ENCODE measurements around the gene CACNA1D. TPM values are rescaled to one million over a fixed set of nuclear protein-coding genes. Genes with fewer than 3 reads are reported as not detected.

The CACNA1D gene
- total RNA-seq, 4 donors from 2014 or later: 74.6 to 194 (median 105) TPM

DNA sequence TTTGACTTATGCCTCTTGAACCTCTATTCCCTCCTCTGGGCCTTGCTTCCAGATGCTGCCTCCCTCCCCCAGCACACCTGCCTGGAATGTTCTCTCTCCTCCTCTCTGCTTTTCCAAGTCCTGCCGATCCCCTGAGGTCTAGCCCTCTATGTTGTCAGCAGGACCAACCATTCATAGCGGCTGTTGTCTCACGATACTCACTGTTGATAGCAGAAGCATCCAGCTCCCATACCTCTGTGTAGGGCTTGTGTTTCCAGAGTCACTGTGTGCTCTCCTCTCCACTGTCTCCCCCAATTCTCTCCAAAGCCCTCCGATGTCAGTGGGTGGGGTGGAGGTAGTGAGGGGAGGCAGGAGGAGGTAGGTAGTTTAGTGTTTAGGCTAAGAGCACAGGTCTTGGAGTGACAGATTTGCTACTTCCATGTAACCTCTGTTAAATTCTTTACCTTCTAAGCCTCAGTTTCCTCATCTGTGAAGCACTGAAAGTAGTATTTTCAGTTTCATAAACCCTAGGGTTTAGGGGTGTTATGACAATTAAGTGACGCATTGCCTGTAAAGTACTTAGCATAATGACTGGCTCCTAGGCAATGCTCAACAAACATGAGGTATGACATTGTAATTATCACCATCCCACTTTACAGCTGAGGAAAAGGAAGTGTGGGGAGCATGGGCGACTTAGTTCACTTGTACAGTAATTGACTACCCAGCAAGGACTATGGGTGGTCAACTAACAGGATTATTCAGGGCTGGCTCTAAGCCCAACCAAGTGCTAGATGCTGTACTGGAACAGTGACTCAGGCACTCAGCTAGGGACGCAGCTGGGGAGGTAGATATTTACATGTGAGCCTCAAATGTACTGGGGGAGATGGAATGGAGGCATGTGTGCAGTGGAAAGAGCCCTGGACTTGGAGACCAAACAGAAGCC lies 122.8 kb downstream of the CACNA1D start:
- Histone ChIP-seq H3K27me3 (no peaks in the 10 kb centered on the region), H3K4me1 (no peaks in the 10 kb centered on the region), H3K36me3 (no peaks in the 10 kb centered on the region), H3K4me3 (no peak overlapping the region), H3K9me3 (no peaks in the 10 kb centered on the region), H3K27ac (no peak overlapping the region)
- DNase-seq: no peak
- TF ChIP-seq, protein P1, sequence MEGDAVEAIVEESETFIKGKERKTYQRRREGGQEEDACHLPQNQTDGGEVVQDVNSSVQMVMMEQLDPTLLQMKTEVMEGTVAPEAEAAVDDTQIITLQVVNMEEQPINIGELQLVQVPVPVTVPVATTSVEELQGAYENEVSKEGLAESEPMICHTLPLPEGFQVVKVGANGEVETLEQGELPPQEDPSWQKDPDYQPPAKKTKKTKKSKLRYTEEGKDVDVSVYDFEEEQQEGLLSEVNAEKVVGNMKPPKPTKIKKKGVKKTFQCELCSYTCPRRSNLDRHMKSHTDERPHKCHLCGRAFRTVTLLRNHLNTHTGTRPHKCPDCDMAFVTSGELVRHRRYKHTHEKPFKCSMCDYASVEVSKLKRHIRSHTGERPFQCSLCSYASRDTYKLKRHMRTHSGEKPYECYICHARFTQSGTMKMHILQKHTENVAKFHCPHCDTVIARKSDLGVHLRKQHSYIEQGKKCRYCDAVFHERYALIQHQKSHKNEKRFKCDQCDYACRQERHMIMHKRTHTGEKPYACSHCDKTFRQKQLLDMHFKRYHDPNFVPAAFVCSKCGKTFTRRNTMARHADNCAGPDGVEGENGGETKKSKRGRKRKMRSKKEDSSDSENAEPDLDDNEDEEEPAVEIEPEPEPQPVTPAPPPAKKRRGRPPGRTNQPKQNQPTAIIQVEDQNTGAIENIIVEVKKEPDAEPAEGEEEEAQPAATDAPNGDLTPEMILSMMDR (IDR thresholded peaks at IDR 0.05): no peak
- no peak for TF ChIP-seq POLR2A (IDR thresholded peaks at IDR 0.05)

DNA sequence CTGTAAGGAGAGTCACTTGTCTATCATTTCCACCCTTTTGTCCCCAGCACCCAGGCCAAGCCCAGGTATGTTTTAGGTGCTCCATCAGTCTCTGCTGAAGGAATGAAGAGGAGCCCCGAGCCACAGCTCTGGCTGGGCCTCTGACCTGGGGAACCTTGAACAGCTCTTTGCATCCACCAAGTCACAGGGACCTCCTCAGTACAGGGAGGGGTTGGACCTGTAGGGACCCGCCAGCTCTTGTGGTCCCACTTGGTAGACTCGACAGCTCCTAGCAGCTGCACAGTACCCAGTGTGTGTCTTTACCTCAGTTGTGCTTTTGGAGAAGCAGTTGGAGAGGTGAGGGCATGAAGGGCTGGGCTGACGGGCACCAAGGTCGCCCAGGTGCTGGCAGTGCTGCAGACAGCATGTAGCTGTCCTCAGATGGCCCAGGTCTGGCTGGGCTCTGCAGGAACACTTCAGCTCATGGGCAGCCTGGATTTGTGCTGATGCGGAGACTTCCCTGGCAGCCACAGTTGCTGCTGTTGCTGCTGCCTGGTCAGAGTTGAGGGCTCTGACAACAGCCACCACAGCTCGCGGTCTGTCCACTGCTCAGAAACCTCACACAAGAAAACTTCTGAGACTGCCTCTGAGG lies 123.6 kb downstream of the CACNA1D start:
- H3K27me3 ChIP-seq: no peaks in the 10 kb centered on the region
- TF ChIP-seq POLR2A (IDR thresholded peaks at IDR 0.05): no peak
- TF ChIP-seq, protein P1 (IDR thresholded peaks at IDR 0.05): no peak
- H3K27ac ChIP-seq: no peak overlapping the region
- no peaks in the 10 kb centered on the region for H3K9me3 ChIP-seq
- DNase-seq: no peak
- no peak overlapping the region for H3K4me3 ChIP-seq
- H3K36me3 ChIP-seq: no peaks in the 10 kb centered on the region
- no peaks in the 10 kb centered on the region for H3K4me1 ChIP-seq

DNA sequence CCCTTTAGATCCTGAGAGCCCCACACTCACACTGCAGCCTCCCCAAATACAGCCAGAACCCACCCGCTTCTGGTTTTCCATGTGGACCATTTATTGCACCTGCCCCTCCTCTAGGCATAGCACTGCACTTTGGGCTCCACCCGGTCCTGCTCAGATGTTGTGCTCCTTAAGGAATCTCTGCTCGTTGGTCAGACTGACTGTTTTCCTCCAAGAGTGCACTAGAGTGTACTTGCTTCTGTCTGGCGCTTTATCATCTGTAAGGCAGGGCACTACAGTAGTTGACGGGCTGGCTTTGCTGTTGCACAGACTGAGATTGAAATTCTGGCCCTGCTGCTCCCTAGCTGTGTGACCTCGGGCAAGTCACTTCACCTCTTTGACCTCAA lies 124.1 kb downstream of the CACNA1D start:
- no peak overlapping the region for H3K4me3 ChIP-seq
- no peaks in the 10 kb centered on the region for H3K36me3 ChIP-seq
- no peaks in the 10 kb centered on the region for H3K9me3 ChIP-seq
- no peak overlapping the region for H3K27ac ChIP-seq
- H3K4me1 ChIP-seq: no peaks in the 10 kb centered on the region
- TF ChIP-seq POLR2A (IDR thresholded peaks at IDR 0.05): no peak
- TF ChIP-seq, protein P1 (IDR thresholded peaks at IDR 0.05): no peak
- H3K27me3 ChIP-seq: no peaks in the 10 kb centered on the region
- DNase-seq: no peak

DNA sequence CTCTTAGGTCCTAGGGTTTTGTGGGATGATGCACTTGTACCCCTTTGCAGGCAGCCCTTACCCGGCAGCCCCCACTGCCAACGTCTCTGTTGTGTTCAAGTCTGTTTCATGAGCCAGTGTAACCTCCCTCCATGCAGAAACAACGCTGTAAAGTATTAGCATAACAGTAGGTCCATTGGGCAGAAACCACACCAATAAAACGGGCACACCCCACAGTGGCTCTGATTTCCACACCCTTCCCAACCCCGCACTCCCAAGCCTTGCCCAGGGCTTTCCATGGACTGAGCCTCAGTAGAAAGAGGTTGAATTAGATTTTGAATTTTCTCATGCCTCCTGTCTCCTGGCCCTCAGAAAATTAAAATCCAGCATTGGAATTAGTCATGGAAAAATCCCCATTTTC lies 124.5 kb downstream of the CACNA1D start:
- Histone ChIP-seq H3K27ac (no peak overlapping the region), H3K27me3 (no peaks in the 10 kb centered on the region), H3K36me3 (no peaks in the 10 kb centered on the region), H3K4me3 (no peak overlapping the region), H3K4me1 (no peaks in the 10 kb centered on the region), H3K9me3 (no peaks in the 10 kb centered on the region)
- TF ChIP-seq, protein P1 (IDR thresholded peaks at IDR 0.05): no peak
- TF ChIP-seq POLR2A (IDR thresholded peaks at IDR 0.05): no peak
- DNase-seq: no peak

DNA sequence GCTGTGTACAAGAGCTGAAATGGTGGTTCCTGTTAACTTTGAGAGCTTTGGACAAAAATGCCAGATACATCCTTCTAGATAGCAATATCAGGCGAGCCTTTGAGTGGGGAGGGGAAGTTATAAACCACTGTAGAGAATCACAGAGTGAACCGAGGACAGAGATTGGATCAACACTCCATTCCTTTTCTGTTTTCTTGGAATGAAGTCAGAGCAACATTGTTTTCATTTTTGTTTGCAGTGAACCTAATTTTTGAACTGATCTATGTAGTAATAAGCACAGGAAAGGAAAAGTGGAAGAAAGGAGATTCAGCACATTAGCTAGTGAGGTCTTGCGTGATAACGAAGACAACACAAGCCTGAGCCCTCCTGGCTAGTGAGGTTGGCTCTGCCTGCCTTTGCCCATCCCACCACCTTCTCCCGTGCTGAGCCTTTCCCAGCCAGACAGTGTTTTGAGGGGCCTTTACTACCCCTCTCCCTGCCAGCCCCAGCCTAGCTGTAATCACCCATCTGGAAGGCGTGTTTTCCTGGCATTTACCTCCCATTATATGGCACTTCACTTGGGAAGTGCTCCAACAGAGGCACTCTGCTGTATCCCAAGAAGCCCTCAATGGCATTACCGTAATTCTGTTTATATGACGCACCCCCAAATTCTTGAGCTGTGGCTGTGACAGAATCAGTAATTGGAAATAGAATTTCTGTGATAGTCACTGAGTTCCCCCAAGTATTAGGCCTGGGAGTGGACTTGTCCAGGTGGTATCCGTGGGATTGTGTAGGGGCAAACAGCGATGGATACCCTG lies 129.8 kb downstream of the CACNA1D start:
- Histone ChIP-seq H3K4me1 (no peaks in the 10 kb centered on the region), H3K27ac (no peak overlapping the region), H3K27me3 (no peaks in the 10 kb centered on the region), H3K9me3 (no peaks in the 10 kb centered on the region), H3K4me3 (no peak overlapping the region), H3K36me3 (no peaks in the 10 kb centered on the region)
- DNase-seq: no peak
- no peak for TF ChIP-seq POLR2A (IDR thresholded peaks at IDR 0.05)
- TF ChIP-seq, protein P1 (IDR thresholded peaks at IDR 0.05): no peak
